ENCODE results near the gene DNAJC16.

- TF ChIP-seq, protein P1, sequence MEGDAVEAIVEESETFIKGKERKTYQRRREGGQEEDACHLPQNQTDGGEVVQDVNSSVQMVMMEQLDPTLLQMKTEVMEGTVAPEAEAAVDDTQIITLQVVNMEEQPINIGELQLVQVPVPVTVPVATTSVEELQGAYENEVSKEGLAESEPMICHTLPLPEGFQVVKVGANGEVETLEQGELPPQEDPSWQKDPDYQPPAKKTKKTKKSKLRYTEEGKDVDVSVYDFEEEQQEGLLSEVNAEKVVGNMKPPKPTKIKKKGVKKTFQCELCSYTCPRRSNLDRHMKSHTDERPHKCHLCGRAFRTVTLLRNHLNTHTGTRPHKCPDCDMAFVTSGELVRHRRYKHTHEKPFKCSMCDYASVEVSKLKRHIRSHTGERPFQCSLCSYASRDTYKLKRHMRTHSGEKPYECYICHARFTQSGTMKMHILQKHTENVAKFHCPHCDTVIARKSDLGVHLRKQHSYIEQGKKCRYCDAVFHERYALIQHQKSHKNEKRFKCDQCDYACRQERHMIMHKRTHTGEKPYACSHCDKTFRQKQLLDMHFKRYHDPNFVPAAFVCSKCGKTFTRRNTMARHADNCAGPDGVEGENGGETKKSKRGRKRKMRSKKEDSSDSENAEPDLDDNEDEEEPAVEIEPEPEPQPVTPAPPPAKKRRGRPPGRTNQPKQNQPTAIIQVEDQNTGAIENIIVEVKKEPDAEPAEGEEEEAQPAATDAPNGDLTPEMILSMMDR (IDR thresholded peaks at IDR 0.05): no peak
- TF ChIP-seq POLR2A (IDR thresholded peaks at IDR 0.05): no peak
Observed at GRCh38 chr1:15621975-15622374, 95.3 kb downstream of the DNAJC16 start.

Data from Peyer's patch (tissue), 4 donors.